Measurements from ENCODE around the gene ALPK3. TPM values are rescaled to one million over a fixed set of nuclear protein-coding genes. Genes with fewer than 3 reads are reported as not detected.

Gene ALPK3
- total and polyA plus RNA-seq, 9 of the 15 experiments (the other 6 are each of a cell fraction or from before 2014, with no cell fraction given), result 0.04 to 1.0 (median 0.07) TPM; not detected in 2

DNA sequence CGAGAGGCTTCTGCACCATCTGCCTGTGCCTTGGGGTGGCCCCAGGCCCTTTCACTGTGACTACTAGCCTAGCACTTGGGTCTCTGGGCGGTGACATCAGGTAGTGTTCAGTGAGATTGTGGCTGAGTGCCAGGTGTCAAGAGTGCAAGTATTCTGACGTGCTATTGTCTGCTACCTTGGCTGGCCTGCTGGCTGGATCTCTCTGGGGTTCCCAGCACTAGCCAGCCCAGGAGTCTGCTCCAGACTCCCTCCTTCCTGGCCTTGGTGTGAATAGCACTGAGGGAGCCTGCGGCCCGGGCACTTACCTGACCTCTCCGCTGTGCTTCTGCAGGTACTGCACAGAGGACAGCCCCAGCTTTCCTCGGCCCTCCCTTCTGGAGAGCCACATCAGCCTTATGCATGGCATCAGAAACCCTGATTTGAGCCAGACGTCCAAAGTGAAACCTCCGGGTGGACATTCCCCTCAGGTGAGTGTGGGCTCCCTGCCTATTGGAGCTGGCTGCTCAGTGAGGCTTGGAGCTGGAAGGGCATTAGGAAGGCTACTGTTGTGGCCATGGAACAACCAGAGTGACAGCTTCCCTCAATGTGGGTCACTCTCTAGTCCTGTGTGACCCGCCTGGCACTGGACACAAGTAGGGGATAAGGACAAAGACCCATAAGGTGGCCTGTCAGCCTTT lies 17.5 kb upstream of the ALPK3 start:
- Histone ChIP-seq H3K4me3 (no peak overlapping the region), H3K4me2 (ENCODE audit: insufficient read depth, low read length) (no peak overlapping the region), H3K9me3 (replicated peaks; ENCODE audit: control insufficient read depth, insufficient read depth, low read depth, low read length) (no peaks in the 10 kb centered on the region), H2AFZ (ENCODE audit: low read depth, low read length) (no peak overlapping the region), H3K9ac (ENCODE audit: insufficient read depth in 1 of 2, low read depth in 2 of 2, low read length in 2 of 2) (no peak overlapping the region), H3K4me1 (replicated peaks in 1 of 2; ENCODE audit: control insufficient read depth in 2 of 2, insufficient read depth in 2 of 2, low read length in 2 of 2) (no peaks in the 10 kb centered on the region), H3K79me2 (ENCODE audit: control insufficient read depth, insufficient read depth, low read length) (no peaks in the 10 kb centered on the region), H3K27me3 (ENCODE audit: control insufficient read depth in 2 of 2, insufficient read depth in 2 of 2, low read length in 2 of 2) (no peaks in the 10 kb centered on the region), H3K36me3 (ENCODE audit: control insufficient read depth, insufficient read depth, low read length) (peaks cover 74% of the 10 kb centered on the region), H3K27ac (ENCODE audit: extremely low read depth, low read depth, low read length) (no peak overlapping the region), H4K20me1 (replicated peaks; ENCODE audit: control insufficient read depth, insufficient read depth, low read length) (no peaks in the 10 kb centered on the region), H3K9me1 (ENCODE audit: control insufficient read depth, insufficient read depth, low read length) (no peaks in the 10 kb centered on the region)
- no TSS peak for BruUV-seq (replicated peaks)
- no peak for ATAC-seq
- intact Hi-C loops (cut with micrococcal nuclease), result no loop called here
- no peak for FAIRE-seq
- 85% methylated on average over 9 of the region's 10 CpGs for WGBS (ENCODE audit: insufficient coverage, low coverage, missing lambda C conversion rate)
- DNase-seq (ENCODE audit: extremely low read depth in 1 of 4, low spot score in 3 of 4), result no peak
- CTCF ChIA-PET (ENCODE audit: low intra/inter-chr PET ratio), result no interaction called here
- POLR2A ChIA-PET, result no interaction called here
- in situ Hi-C loops (cut with MboI), result no loop called here
- no peak for TF ChIP-seq FIP1L1 (IDR thresholded peaks at IDR 0.05; ENCODE audit: low read depth, low read length, poor library complexity, severe bottlenecking)
- TF ChIP-seq TGIF2 (CRISPR knock-in tag; IDR thresholded peaks at IDR 0.05), result no peak
- TF ChIP-seq POLR2AphosphoS5 (IDR thresholded peaks at IDR 0.05; ENCODE audit: control insufficient read depth, insufficient read depth, low read depth, low read length), result no peak
- TF ChIP-seq EHMT2 (IDR thresholded peaks at IDR 0.05), result no peak
- TF ChIP-seq, protein P1, sequence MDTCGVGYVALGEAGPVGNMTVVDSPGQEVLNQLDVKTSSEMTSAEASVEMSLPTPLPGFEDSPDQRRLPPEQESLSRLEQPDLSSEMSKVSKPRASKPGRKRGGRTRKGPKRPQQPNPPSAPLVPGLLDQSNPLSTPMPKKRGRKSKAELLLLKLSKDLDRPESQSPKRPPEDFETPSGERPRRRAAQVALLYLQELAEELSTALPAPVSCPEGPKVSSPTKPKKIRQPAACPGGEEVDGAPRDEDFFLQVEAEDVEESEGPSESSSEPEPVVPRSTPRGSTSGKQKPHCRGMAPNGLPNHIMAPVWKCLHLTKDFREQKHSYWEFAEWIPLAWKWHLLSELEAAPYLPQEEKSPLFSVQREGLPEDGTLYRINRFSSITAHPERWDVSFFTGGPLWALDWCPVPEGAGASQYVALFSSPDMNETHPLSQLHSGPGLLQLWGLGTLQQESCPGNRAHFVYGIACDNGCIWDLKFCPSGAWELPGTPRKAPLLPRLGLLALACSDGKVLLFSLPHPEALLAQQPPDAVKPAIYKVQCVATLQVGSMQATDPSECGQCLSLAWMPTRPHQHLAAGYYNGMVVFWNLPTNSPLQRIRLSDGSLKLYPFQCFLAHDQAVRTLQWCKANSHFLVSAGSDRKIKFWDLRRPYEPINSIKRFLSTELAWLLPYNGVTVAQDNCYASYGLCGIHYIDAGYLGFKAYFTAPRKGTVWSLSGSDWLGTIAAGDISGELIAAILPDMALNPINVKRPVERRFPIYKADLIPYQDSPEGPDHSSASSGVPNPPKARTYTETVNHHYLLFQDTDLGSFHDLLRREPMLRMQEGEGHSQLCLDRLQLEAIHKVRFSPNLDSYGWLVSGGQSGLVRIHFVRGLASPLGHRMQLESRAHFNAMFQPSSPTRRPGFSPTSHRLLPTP (IDR thresholded peaks at IDR 0.05; ENCODE audit: borderline replicate concordance, extremely low read depth, insufficient read length), result no peak
- TF ChIP-seq YY1 (IDR thresholded peaks at IDR 0.05; ENCODE audit: borderline replicate concordance in 1 of 3, control insufficient read depth in 1 of 3, extremely low read depth in 1 of 3, insufficient read depth in 3 of 3, insufficient read length in 1 of 3, insufficient replicate concordance in 2 of 3, low read depth in 1 of 3, low read length in 2 of 3), result no peak
- no peak for TF ChIP-seq RHOXF2B (CRISPR knock-in tag; conservative IDR thresholded peaks at IDR 0.05)
- TF ChIP-seq RFX5 (IDR thresholded peaks at IDR 0.05; ENCODE audit: low read depth, low read length), result no peak
- TF ChIP-seq RNF2 (IDR thresholded peaks at IDR 0.05), result no peak
- TF ChIP-seq MED1 (CRISPR knock-in tag; IDR thresholded peaks at IDR 0.05; ENCODE audit: borderline replicate concordance), result no peak
- no peak for TF ChIP-seq SNRNP70 (optimal IDR thresholded peaks at IDR 0.05; ENCODE audit: low read depth, low read length)
- no peak for TF ChIP-seq ZNF717 (CRISPR knock-in tag; IDR thresholded peaks at IDR 0.05)
- TF ChIP-seq MTA1 (IDR thresholded peaks at IDR 0.05; ENCODE audit: borderline replicate concordance), result no peak
- TF ChIP-seq, protein P2, sequence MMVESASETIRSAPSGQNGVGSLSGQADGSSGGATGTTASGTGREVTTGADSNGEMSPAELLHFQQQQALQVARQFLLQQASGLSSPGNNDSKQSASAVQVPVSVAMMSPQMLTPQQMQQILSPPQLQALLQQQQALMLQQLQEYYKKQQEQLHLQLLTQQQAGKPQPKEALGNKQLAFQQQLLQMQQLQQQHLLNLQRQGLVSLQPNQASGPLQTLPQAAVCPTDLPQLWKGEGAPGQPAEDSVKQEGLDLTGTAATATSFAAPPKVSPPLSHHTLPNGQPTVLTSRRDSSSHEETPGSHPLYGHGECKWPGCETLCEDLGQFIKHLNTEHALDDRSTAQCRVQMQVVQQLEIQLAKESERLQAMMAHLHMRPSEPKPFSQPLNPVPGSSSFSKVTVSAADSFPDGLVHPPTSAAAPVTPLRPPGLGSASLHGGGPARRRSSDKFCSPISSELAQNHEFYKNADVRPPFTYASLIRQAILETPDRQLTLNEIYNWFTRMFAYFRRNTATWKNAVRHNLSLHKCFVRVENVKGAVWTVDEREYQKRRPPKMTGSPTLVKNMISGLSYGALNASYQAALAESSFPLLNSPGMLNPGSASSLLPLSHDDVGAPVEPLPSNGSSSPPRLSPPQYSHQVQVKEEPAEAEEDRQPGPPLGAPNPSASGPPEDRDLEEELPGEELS (CRISPR knock-in tag; IDR thresholded peaks at IDR 0.05; ENCODE audit: borderline replicate concordance), result no peak
- TF ChIP-seq ETV6 (IDR thresholded peaks at IDR 0.05; ENCODE audit: borderline replicate concordance in 1 of 2, low read depth in 2 of 2, low read length in 1 of 2), result no peak
- no peak for TF ChIP-seq ETV6 (CRISPR knock-in tag; IDR thresholded peaks at IDR 0.05; ENCODE audit: borderline replicate concordance)

Measured in K562 (cell line).